H1 (cell line): Measurements from ENCODE around the gene SYTL5. TPM values are rescaled to one million over a fixed set of nuclear protein-coding genes. Genes with fewer than 3 reads are reported as not detected.

Experiments used
- CTCF ChIA-PET: fragments of 300-600 bp; sonication (Branson Sonifier 250); formaldehyde crosslinking; loops from one replicate; lab custom pipeline; 2021; ENCODE audit not compliant: partially characterized antibody; lab: Charles Lee
- POLR2A ChIA-PET: fragments of 300-600 bp; sonication (Branson Sonifier 250); formaldehyde crosslinking; loops from one replicate; lab custom pipeline; 2021; ENCODE audit warnings: inconsistent platforms; ENCODE audit not compliant: partially characterized antibody; lab: Charles Lee
- DNase-seq, 2 experiments: peaks; one replicate each; pipeline versions ENCODE4 v3.0.0 to v3.0.0-alpha.2; 2010 to 2022; ENCODE audit warnings: low spot score in 2 of 2, low read depth in 1 of 2, mixed read lengths in 1 of 2
- FAIRE-seq: peaks from 2 replicates; lab custom pipeline; 2011; peaks lifted over from hg19 to GRCh38; lab: Jason Lieb, UNC
- H2AFZ ChIP-seq: 2 replicates; pipeline ENCODE4 v1.8.1; 2012; ENCODE audit warnings: low read length, inconsistent platforms
- H2AK5ac ChIP-seq: 2 replicates; pipeline ENCODE4 v1.6.1; 2013; ENCODE audit warnings: low read depth, low read length
- H2BK120ac ChIP-seq: replicated peaks from 2 replicates; pipeline ENCODE3; 2013; ENCODE audit warnings: low read depth, low read length, inconsistent platforms
- H2BK12ac ChIP-seq: 2 replicates; pipeline ENCODE4 v1.6.1; 2013; ENCODE audit warnings: low read depth, low read length
- H2BK15ac ChIP-seq: 2 replicates; pipeline ENCODE4 v1.6.1; 2013; ENCODE audit warnings: low read length
- H2BK20ac ChIP-seq: 2 replicates; pipeline ENCODE4 v1.6.1; 2013; ENCODE audit warnings: low read length
- H2BK5ac ChIP-seq: 2 replicates; pipeline ENCODE4 v1.6.1; 2013; ENCODE audit warnings: low read depth, low read length
- H3K14ac ChIP-seq: 2 replicates; pipeline ENCODE4 v1.6.1; 2013; ENCODE audit warnings: inconsistent platforms; ENCODE audit not compliant: insufficient read length
- H3K18ac ChIP-seq: 2 replicates; pipeline ENCODE4 v1.6.1; 2013; ENCODE audit warnings: low read length; ENCODE audit errors: extremely low read depth
- H3K23ac ChIP-seq: 2 replicates; pipeline ENCODE4 v1.6.1; 2013; ENCODE audit warnings: inconsistent platforms; ENCODE audit not compliant: insufficient read length
- H3K23me2 ChIP-seq: 2 replicates; pipeline ENCODE4 v1.6.1; 2013; ENCODE audit warnings: low read depth, low read length
- H3K27ac ChIP-seq: 2 replicates; pipeline ENCODE4 v1.6.1; 2011; ENCODE audit warnings: low read depth, low read length, inconsistent platforms
- H3K27me3 ChIP-seq, 4 experiments: replicated peaks in 1 of 4; 1 replicate in 1 of 4; 2 replicates in 3 of 4; pipeline versions ENCODE4 v1.6.1 to v1.8.1; 2011 to 2013; ENCODE audit warnings: low read length in 3 of 4, mild to moderate bottlenecking in 3 of 4, inconsistent platforms in 2 of 4, mixed read lengths in 2 of 4, moderate library complexity in 1 of 4; ENCODE audit not compliant: control insufficient read depth in 3 of 4, insufficient read depth in 3 of 4; ENCODE audit errors: extremely low read depth in 1 of 4
- H3K36me3 ChIP-seq, 4 experiments: 2 replicates each; pipeline versions ENCODE4 v1.6.1 to v1.8.1; 2011 to 2013; ENCODE audit warnings: mild to moderate bottlenecking in 4 of 4, low read length in 3 of 4, moderate library complexity in 2 of 4, control low read depth in 1 of 4, inconsistent platforms in 1 of 4; ENCODE audit not compliant: insufficient read depth in 4 of 4, control insufficient read depth in 2 of 4
- H3K4ac ChIP-seq: replicated peaks from 2 replicates; pipeline ENCODE3; 2013; ENCODE audit warnings: low read length, low read depth, mixed read lengths, inconsistent platforms; ENCODE audit not compliant: insufficient read length
- H3K4me1 ChIP-seq, 4 experiments: replicated peaks in 1 of 4; 1 replicate in 1 of 4; 2 replicates in 3 of 4; pipeline versions ENCODE4 v1.6.1 to v1.8.1; 2011 to 2013; ENCODE audit warnings: low read length in 3 of 4, inconsistent platforms in 2 of 4, mixed read lengths in 1 of 4; ENCODE audit not compliant: insufficient read depth in 4 of 4, control insufficient read depth in 3 of 4
- H3K4me2 ChIP-seq, 2 experiments: 2 replicates each; pipeline versions ENCODE4 v1.6.1 to v1.8.1; 2011 to 2013; ENCODE audit warnings: low read depth in 2 of 2, low read length in 2 of 2, control low read depth in 1 of 2, inconsistent platforms in 1 of 2, mild to moderate bottlenecking in 1 of 2; ENCODE audit not compliant: insufficient read depth in 1 of 2
- H3K4me3 ChIP-seq, 4 experiments: fragments of 200-600, 300-600 bp in 1 of 4; sonication (generic), shearing (Covaris generic), sonication (Bioruptor Twin) in 1 of 4; 2 replicates each; pipeline versions ENCODE4 v1.5.1 to v1.8.1; 2011 to 2016; ENCODE audit warnings: low read length in 4 of 4, low read depth in 3 of 4, control low read depth in 2 of 4, inconsistent platforms in 2 of 4, mild to moderate bottlenecking in 2 of 4, mixed read lengths in 1 of 4, moderate library complexity in 1 of 4; ENCODE audit not compliant: insufficient read depth in 2 of 4; ENCODE audit errors: extremely low read depth in 1 of 4
- H3K56ac ChIP-seq: replicated peaks from 2 replicates; pipeline ENCODE3; 2013; ENCODE audit warnings: low read depth, mild to moderate bottlenecking, mixed read lengths, low read length, inconsistent platforms; ENCODE audit not compliant: insufficient read length
- H3K79me1 ChIP-seq: 2 replicates; pipeline ENCODE4 v1.6.1; 2013; ENCODE audit warnings: low read depth, low read length, control low read depth
- H3K79me2 ChIP-seq, 2 experiments: 2 replicates each; pipeline versions ENCODE4 v1.6.1 to v1.8.1; 2012 to 2013; ENCODE audit warnings: low read length in 2 of 2, mild to moderate bottlenecking in 2 of 2, inconsistent platforms in 1 of 2; ENCODE audit not compliant: insufficient read depth in 2 of 2, control insufficient read depth in 1 of 2
- H3K9ac ChIP-seq, 4 experiments: replicated peaks in 1 of 4; 1 replicate in 1 of 4; 2 replicates in 3 of 4; pipeline versions ENCODE4 v1.6.1 to v1.8.1; 2011 to 2013; ENCODE audit warnings: low read depth in 3 of 4, low read length in 3 of 4, control low read depth in 2 of 4, mild to moderate bottlenecking in 2 of 4, moderate library complexity in 2 of 4, inconsistent platforms in 1 of 4; ENCODE audit errors: extremely low read depth in 1 of 4
- H3K9me3 ChIP-seq, 2 experiments: 2 replicates each; pipeline versions ENCODE4 v1.6.1 to v1.8.1; 2012 to 2013; ENCODE audit warnings: mild to moderate bottlenecking in 2 of 2, moderate library complexity in 2 of 2, control low read depth in 1 of 2, inconsistent platforms in 1 of 2, low read depth in 1 of 2, low read length in 1 of 2, mixed read lengths in 1 of 2; ENCODE audit not compliant: insufficient read depth in 2 of 2
- H4K20me1 ChIP-seq, 2 experiments: replicated peaks in 1 of 2; 2 replicates each; pipeline versions ENCODE3 to v1.8.1; 2011 to 2013; ENCODE audit warnings: inconsistent platforms in 2 of 2, low read length in 2 of 2, mild to moderate bottlenecking in 1 of 2; ENCODE audit not compliant: insufficient read depth in 2 of 2, control insufficient read depth in 1 of 2
- H4K5ac ChIP-seq: 2 replicates; pipeline ENCODE4 v1.6.1; 2013; ENCODE audit warnings: low read length, low read depth, mixed read lengths, inconsistent platforms; ENCODE audit not compliant: insufficient read length
- H4K8ac ChIP-seq: 2 replicates; pipeline ENCODE4 v1.8.0; 2013; ENCODE audit warnings: mild to moderate bottlenecking, moderate library complexity, low read length, inconsistent platforms; ENCODE audit not compliant: insufficient read depth; ENCODE audit errors: extremely low read depth
- H4K91ac ChIP-seq: replicated peaks from 2 replicates; pipeline ENCODE3; 2013; ENCODE audit warnings: low read length, mixed read lengths, inconsistent platforms; ENCODE audit not compliant: insufficient read length
- CEBPB ChIP-seq: IDR thresholded peaks from 2 replicates; pipeline ENCODE4 v1.6.1; 2012; ENCODE audit warnings: low read depth, low read length
- EZH2 ChIP-seq: fragments of 200-600 bp; sonication (generic); IDR thresholded peaks from 2 replicates; pipeline ENCODE4 v1.7.1; 2012; ENCODE audit warnings: low read depth, mild to moderate bottlenecking, moderate library complexity, low read length, inconsistent platforms; ENCODE audit not compliant: severe bottlenecking
- HDAC6 ChIP-seq: IDR thresholded peaks from one replicate; pipeline ENCODE4 v1.7.1; 2012; ENCODE audit warnings: low read depth, mild to moderate bottlenecking, inconsistent platforms, low read length, moderate library complexity
- JUND ChIP-seq: IDR thresholded peaks from 2 replicates; pipeline ENCODE4 v1.6.1; 2011; ENCODE audit warnings: mild to moderate bottlenecking, improper control_type of control experiment, low read length
- PHF8 ChIP-seq: fragments of 200-600 bp; sonication (generic); conservative IDR thresholded peaks from 2 replicates; pipeline ENCODE4 v1.7.1; 2012; ENCODE audit warnings: low read depth, mild to moderate bottlenecking, inconsistent platforms, low read length, moderate library complexity
- RXRA ChIP-seq: IDR thresholded peaks from 2 replicates; pipeline ENCODE4 v1.6.1; 2011; ENCODE audit warnings: low read depth, mild to moderate bottlenecking, low read length, moderate library complexity; ENCODE audit not compliant: insufficient read depth
- TAF1 ChIP-seq: IDR thresholded peaks from 2 replicates; pipeline ENCODE4 v1.6.1; 2011; ENCODE audit warnings: mild to moderate bottlenecking, low read depth, low read length
- whole genome bisulfite sequencing, 2 experiments: shearing (Covaris generic) in 1 of 2; methylation state at CpG; one replicate each; pipeline versions ENCODE4 v1.1.6 to v1.1.7; 2013 to 2015; ENCODE audit warnings: low lambda C conversion rate in 2 of 2, mixed read lengths in 2 of 2, inconsistent platforms in 1 of 2, low coverage in 1 of 2, missing lambda C conversion rate in 1 of 2; ENCODE audit not compliant: insufficient replicate concordance in 2 of 2, insufficient coverage in 1 of 2, insufficient read length in 1 of 2; ENCODE audit errors: extremely low coverage in 1 of 2, missing lambda C conversion rate in 1 of 2; 5-methylcytosine and 5-hydroxymethylcytosine counted together
- polyA plus RNA-seq, 7 experiments: library from polyadenylated mRNA; depleted of rRNA in 3 of 7; stranded (reverse) in 5 of 7; unstranded in 2 of 7; fragments of >200 nt in 5 of 7; fragments of 200-250 nt in 2 of 7; gene quantifications; 1 replicate in 5 of 7; 2 replicates in 1 of 7; 4 replicates in 1 of 7; pipeline versions ENCODE4 v1.2.1 to v1.2.3, GENCODE V29; 2011 to 2013; ENCODE audit warnings: missing spikeins in 2 of 7, mixed read lengths in 2 of 7
- total RNA-seq: library from RNA; stranded (reverse); fragmentation: NEBNext Ultra II Directional; extraction: Animal tissue kit (Norgen Biotek cat#: 25700); gene quantifications from 2 replicates; pipeline ENCODE4 v1.2.1, GENCODE V29; 2021

The SYTL5 gene
- total and polyA plus RNA-seq, 2 of the 8 experiments (the other 6 are each of a cell fraction or from before 2014, with no cell fraction given), result 0.15 to 0.52 TPM

- no peak overlapping the region for H3K23ac ChIP-seq
- ChIA-PET CTCF (interaction anchor here (0.7 to 1.0 kb wide), 2 partner anchors 99 to 124 kb away, joined by 3 read pairs; no protein-coding TSS in a partner anchor), POLR2A (no interaction called here)
- FAIRE-seq (no peak), DNase-seq (no peak)
- no peak overlapping the region for H2BK120ac ChIP-seq
- H3K36me3 ChIP-seq, result no peaks in the 10 kb centered on the region
- H2BK20ac ChIP-seq, result no peak overlapping the region
- no peaks in the 10 kb centered on the region for H3K27me3 ChIP-seq
- H2BK12ac ChIP-seq, result no peak overlapping the region
- no peak overlapping the region for H2BK5ac ChIP-seq
- H4K91ac ChIP-seq, result no peak overlapping the region
- no peak overlapping the region for H2BK15ac ChIP-seq
- no peaks in the 10 kb centered on the region for H3K9me3 ChIP-seq
- no peak overlapping the region for H4K5ac ChIP-seq
- H2AK5ac ChIP-seq, result no peak overlapping the region
- H3K27ac ChIP-seq, result no peak overlapping the region
- H3K18ac ChIP-seq, result no peak overlapping the region
- H4K8ac ChIP-seq, result no peak overlapping the region
- no peak overlapping the region for H3K4me2 ChIP-seq
- H3K79me1 ChIP-seq, result no peaks in the 10 kb centered on the region
- 75% methylated on average over 1 of the region's 2 CpGs; no CpG with 5 or more reads in 1 of the 2 experiments for WGBS, 2 experiments
- H3K23me2 ChIP-seq, result no peaks in the 10 kb centered on the region
- H3K4ac ChIP-seq, result no peak overlapping the region
- no peaks in the 10 kb centered on the region for H3K79me2 ChIP-seq
- H3K14ac ChIP-seq, result no peak overlapping the region
- no peaks in the 10 kb centered on the region for H3K4me1 ChIP-seq
- no peaks in the 10 kb centered on the region for H4K20me1 ChIP-seq
- no peak overlapping the region for H3K56ac ChIP-seq
- H3K4me3 ChIP-seq, result no peak overlapping the region
- no peak overlapping the region for H2AFZ ChIP-seq
- H3K9ac ChIP-seq, result no peak overlapping the region
- no peak for TF ChIP-seq PHF8
- no peak for TF ChIP-seq TAF1
- no peak for TF ChIP-seq HDAC6
- TF ChIP-seq RXRA, result no peak
- TF ChIP-seq EZH2, result no peak
- no peak for TF ChIP-seq JUND
- no peak for TF ChIP-seq CEBPB
Observed at GRCh38 chrX:38066934-38067333, 60.6 kb downstream of the SYTL5 start.
